GM18502 (cell line): Measurements from ENCODE around the gene IL4R.

Experiments
- ATAC-seq: cut with Tn5 transposase; IDR thresholded peaks from one replicate; pipeline ENCODE4 v1.9.1; 2021; ENCODE audit warnings: mild to moderate bottlenecking; ENCODE audit not compliant: unreplicated experiment, poor library complexity

IL4R gene

DNA sequence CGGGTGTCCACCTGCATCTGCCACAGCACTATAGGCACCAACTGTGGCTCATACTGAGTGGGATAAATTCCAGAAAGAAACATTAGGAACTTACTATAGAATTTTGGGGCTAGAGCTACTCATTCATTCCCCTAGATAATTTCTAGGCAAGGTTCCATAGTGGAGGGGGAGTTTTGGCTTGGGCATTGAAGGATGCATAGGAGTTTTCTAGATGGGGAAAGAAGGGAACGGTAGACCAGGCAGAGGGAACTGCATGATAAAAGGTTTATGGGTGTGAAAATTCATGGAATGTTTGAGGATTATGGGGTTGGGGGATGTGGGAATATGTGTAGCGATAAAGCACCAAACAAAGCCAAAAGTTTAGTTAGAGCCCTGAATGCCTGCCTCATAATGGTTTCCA is 35.5 kb downstream of the IL4R start:
- no peak for ATAC-seq

DNA sequence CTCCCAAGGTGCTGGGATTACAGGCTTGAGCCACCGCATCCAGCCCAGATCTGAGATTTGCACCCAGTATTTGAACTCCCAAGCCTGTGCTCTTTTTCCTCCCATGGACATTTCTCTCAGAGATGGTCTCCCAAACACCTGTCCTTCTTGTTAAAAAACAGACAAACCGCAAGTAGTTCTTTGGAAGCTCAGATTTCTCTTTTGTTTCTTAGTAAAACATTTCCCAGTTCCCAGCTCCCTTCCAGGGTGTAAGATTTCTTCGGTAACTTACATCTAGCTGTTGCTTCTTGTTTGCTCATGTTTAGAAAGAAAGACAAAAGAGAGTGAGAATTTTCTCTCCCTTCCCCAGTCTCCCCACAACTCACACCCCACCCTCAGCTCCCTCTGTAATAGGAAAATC is 36.2 kb downstream of the IL4R start:
- no peak for ATAC-seq

DNA sequence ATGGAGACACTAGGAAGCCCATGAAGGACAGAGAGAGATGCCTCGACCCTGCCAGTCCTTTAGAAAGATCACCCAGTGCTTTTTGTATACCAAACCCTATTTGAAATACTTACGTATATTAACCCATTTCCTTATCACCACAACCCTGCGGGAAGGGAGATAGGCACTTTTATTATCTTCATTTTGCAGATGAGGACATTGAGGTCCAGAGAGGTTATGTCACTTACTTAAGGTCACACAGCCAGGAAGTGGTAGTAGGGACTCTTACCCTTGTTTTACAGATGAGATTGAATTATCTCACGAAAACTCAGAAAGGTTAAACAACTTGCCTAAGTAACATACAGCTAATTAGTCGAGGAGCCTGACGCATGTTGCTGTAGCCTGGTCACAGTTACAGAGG is 38.2 kb downstream of the IL4R start:
- no peak for ATAC-seq

DNA sequence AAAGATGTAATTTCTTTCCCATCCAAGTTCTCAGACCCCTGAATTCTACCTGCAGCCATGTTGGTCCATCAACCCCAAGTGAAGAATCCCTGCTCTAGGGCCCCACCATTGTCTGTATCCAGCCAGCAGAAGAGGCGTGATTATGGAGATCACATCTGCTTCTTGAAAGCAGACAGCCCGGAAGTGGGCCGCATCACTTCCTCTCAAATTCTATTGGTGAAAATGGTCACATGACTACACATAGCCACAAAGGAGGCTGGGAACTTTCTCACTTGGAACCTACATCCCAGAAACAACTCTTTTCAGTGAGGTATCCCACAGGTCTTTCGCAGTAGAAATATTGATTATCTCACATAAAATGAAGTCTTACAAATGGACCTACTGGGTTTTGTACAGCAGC is 40.1 kb downstream of the IL4R start:
- ATAC-seq, result no peak

DNA sequence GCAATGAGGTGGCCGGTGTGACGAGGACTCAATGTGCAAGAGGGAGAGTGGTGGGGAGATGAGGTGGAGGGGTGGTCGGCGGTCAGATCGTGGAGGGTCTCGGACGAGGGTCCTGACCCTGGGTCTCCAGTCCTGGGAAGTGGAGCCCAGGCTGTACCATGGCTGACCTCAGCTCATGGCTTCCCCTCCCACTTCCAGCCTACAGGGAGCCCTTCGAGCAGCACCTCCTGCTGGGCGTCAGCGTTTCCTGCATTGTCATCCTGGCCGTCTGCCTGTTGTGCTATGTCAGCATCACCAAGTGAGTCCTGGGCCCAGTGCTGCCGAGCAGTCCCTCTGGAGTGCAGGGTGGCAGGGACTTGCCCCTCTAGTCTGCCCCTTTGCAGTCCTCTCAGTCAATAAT is 41.8 kb downstream of the IL4R start:
- no peak for ATAC-seq

DNA sequence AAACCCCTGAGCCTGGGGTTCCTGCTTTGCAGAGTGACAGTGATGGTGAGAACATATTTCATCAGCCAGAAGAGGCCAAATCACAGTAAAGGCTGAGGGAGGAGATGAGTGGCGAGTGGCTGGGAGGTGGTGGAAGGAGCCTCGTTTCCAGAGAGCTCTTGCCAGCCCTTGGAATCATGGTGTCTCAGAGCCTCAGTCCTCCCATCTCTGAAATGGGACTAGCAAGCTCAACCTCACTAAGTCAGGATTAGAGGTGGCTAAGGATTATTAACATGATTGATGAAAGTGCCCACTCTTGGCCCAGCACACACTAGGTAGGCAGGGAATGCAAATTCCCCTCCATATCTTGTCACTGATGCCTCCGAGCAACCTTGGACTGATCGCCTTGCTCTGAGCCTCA is 43.0 kb downstream of the IL4R start:
- ATAC-seq, result no peak

DNA sequence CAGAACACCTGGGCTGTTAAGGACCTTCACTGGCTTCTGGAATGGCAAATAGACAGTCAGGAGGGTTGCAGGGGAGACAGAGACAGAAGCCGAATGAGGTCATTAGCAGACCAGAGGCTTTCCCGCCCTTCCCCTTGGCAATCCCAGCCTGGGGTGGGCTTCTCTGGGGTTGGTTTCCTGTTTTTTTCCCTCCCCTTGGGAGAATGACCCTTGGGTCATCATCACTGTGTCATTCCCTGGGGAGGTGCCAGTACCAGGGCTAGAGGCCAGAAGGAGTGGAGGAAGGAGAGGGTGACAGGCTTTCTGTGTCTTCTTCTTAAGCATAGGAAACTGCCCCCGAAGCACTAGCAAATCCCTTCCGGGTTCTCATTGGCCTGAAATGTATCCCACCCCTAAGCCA is 45.3 kb downstream of the IL4R start:
- ATAC-seq, result no peak

DNA sequence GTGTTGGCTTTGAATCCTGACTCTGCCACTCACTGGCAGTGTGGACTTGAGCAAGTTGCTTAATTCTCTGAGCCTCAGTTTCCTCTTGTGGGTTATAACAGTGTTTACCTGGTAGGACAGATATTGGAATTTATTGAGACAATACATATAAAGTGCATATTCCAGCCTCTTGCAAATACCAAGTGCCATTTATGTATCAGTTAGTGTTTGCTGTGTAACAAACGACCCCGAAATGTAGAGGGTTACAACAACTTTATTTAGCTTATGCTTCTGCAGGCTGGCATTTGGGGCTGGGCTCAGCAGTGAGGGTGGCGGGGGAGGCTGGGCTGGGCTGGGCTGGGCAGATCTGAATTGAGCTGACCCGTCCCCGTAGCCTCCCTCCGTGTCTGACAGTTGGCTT is 45.8 kb downstream of the IL4R start:
- no peak for ATAC-seq

DNA sequence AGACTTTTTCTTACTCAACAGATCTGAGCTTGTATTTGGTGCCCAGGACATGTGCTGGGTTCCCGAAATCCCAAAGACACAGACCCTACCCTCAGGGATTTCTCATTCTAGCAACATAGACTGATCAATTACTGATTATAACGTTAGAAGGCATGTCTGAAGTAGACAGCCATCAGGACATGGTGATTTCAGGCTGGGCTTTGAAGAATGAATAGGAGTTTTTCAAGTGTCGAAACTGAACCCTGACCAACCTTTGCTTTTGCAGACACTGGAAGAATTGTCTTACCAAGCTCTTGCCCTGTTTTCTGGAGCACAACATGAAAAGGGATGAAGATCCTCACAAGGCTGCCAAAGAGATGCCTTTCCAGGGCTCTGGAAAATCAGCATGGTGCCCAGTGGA is 48.2 kb downstream of the IL4R start:
- ATAC-seq, result no peak

DNA sequence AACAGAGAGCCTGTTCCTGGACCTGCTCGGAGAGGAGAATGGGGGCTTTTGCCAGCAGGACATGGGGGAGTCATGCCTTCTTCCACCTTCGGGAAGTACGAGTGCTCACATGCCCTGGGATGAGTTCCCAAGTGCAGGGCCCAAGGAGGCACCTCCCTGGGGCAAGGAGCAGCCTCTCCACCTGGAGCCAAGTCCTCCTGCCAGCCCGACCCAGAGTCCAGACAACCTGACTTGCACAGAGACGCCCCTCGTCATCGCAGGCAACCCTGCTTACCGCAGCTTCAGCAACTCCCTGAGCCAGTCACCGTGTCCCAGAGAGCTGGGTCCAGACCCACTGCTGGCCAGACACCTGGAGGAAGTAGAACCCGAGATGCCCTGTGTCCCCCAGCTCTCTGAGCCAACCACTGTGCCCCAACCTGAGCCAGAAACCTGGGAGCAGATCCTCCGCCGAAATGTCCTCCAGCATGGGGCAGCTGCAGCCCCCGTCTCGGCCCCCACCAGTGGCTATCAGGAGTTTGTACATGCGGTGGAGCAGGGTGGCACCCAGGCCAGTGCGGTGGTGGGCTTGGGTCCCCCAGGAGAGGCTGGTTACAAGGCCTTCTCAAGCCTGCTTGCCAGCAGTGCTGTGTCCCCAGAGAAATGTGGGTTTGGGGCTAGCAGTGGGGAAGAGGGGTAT is 48.9 kb downstream of the IL4R start:
- no peak for ATAC-seq

DNA sequence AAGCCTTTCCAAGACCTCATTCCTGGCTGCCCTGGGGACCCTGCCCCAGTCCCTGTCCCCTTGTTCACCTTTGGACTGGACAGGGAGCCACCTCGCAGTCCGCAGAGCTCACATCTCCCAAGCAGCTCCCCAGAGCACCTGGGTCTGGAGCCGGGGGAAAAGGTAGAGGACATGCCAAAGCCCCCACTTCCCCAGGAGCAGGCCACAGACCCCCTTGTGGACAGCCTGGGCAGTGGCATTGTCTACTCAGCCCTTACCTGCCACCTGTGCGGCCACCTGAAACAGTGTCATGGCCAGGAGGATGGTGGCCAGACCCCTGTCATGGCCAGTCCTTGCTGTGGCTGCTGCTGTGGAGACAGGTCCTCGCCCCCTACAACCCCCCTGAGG is 49.5 kb downstream of the IL4R start:
- no peak for ATAC-seq

DNA sequence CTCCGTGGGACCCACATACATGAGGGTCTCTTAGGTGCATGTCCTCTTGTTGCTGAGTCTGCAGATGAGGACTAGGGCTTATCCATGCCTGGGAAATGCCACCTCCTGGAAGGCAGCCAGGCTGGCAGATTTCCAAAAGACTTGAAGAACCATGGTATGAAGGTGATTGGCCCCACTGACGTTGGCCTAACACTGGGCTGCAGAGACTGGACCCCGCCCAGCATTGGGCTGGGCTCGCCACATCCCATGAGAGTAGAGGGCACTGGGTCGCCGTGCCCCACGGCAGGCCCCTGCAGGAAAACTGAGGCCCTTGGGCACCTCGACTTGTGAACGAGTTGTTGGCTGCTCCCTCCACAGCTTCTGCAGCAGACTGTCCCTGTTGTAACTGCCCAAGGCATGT is 50.0 kb downstream of the IL4R start:
- ATAC-seq, result no peak

DNA sequence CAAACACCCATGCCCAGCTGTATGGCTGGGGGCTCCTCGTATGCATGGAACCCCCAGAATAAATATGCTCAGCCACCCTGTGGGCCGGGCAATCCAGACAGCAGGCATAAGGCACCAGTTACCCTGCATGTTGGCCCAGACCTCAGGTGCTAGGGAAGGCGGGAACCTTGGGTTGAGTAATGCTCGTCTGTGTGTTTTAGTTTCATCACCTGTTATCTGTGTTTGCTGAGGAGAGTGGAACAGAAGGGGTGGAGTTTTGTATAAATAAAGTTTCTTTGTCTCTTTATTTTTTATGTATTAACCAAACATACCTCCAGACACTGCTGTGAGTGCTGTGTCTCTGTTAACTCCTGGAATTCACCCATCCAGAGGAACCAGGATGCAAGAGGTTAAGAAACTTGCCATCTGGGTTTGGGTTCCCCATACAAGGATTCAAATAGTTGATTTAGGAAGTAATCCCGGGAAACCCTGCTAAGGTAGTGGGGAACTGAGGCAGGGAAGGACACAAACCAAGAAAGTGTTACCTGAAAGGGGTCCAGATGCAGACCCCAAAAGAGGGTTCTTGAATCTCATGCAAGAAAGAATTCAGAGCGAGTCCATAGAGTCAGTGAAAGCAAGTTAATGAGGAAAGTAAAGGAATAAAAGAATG is 50.8 kb downstream of the IL4R start:
- ATAC-seq, result no peak

DNA sequence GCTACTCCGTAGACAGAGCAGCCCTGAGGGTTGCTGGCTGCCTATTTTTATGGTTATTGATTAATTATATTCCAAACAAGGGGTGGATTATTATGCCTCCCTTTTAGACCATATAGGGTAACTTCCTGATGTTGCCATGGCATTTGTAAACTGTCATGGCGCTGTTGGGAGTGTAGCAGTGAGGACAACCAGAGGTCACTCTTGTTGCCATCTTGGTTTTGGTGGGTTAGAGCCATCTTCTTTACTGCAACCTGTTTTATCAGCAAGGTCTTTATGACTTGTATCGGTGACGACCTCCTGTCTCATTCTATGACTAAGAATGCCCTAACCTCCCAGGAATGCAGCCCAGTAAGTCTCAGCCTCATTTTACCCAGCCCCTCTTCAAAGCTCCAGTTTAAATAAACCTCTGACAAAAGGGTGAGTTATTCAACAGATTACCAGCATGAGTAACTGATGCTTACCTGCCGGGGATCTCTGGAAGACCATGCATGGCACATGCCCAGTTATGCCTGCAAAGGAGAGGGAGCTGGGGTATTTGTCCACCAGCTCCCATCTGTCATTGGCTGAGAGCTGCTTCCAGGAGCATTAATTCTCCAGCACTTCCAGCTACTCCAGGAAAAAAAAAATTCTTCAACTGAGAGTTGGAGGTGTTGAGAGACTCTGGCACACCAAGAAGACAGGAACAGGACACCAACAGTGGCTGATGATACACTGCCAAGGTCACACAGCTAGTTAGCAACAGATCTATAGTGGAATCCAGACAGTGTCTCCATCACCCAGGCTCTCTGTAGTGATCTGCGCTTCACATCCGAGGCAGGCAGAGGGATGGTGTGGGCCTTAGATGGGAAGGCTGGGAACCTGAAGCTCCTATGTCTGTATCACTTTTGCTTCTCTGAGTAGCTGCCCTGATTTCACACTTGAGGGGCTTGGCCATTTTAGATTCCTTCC is 51.6 kb downstream of the IL4R start:
- no peak for ATAC-seq

DNA sequence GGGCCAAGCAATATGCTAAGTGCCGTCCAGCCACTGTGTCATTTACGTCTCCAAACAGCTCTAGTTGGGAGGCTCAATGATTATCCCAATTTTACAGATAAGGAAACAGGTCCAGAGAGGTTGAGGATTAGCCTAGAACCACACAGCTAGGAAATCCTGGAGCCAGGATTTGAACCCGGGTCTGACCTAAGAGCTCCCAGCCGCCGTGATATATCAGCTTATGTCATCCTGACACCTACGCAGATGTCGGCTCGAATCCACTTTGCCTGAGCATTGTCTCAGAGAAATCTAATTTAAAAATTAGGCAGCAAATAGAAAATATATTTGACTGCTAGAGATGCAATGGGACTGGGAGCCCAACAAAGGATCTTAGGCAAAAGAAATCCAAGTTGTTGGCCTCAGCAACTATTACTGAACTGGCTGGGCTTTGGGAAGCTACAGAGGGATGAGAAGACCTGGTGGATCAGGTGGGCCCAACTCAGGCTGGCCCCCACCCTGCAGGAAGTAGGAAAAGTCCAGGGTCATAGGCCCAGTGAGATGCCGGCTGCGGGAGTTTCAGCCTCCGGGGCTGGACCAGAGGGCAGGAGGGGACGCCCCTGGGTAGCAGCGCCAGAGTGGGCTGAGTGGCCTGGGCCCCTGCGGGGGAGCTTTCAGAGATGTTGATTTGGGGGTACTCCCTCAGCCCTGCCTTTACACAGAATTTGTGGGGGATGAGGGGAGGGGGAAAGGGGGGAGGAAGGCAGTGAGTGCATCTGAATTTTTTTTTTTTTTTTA is 53.1 kb downstream of the IL4R start:
- peak; percentile 8 for ATAC-seq

DNA sequence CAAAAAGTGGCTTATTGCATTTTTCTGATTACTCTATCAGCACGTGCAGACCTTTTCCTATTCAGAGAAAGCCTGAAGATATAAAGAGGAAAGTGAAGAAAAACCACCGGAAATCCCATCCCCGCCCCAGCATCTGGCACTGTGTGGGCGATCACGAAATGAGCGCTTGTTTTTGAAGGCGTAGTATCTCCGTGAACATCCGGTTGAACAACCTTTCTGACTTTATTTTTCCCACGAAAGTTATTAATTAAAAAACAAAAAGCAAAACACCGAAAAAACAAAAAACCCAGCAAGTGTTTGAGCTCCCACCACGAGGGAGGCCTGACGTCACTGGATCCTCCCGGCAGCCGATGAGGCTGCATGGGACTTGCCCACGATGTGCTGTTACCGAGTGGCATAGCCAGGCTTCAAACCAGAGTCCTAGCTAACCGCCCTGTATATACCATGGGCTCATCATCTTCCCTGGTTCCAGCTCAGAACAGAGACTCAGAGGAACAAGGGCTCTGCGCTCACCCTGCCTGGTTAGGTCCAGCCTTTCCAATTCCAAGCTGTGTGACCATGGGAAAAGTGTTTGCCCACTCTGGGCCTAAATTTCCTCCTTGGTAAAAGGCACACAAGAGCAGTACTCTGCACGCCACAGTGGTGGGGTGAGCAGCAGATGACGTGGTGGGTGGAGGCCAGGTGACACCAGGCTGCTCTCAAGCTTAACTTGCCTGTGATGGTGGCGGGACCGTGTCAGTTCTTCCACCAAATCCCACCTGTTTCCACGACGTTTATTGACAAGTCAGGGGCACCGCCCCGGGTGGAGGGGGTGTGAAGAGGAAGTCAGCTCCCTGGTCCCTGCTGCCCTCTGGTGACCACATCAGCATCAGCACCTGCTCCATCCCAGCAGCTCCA is 53.9 kb downstream of the IL4R start:
- ATAC-seq, result peak; percentile 67

DNA sequence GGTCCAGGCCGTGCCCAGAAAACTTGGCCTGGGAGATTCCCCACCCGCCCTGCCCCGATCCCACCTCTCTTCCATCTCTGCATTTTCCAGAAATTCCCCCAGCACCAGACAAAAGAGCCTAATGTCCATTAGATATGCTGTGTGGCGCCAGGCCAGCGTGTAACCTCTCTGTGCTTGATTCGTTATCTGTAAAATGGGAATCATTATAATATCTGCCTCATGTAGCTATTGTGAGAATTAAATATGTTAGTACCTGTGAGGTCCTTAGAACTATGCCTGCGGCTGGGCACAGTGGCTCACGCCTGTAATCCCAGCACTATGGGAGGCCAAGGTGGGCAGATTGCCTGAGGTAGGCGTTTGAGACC is 54.6 kb downstream of the IL4R start:
- ATAC-seq, result no peak

DNA sequence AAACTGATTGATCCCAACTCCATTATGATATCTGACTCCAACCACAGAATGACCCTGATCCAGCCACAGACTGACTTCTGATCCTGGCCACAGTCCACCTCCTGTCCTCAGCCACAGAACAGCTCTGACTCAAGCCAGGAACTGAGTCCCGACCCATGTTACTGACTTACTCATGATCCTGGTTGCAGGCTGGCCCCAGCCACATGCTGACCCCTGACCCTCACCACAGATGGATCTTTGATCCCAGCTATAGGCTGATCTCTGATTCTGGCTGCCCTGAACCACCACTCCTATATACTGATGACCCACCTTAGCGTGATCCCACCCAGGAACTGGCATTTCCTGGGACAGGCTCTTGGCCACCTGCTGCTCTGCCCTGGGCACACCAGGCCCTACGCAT is 56.0 kb downstream of the IL4R start:
- ATAC-seq, result no peak

DNA sequence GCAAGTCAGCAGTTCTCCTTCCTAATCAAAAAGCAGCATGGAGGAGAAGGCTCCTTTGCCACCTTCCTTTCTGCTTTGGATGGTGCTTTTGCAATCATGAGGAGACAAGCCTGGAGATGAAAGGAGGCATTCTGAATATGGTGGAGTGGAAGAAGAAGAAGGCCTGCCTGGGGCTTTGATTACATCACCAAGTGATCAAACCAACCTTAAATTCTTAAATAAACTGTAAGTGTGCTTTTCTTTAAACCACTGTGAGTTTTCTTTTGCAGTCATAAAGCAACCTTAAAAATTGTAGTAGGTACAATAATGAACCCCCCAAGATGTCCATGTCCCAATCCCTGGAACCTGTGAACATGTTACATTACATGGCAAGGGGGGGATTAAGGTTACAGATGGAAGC is 56.5 kb downstream of the IL4R start:
- no peak for ATAC-seq

DNA sequence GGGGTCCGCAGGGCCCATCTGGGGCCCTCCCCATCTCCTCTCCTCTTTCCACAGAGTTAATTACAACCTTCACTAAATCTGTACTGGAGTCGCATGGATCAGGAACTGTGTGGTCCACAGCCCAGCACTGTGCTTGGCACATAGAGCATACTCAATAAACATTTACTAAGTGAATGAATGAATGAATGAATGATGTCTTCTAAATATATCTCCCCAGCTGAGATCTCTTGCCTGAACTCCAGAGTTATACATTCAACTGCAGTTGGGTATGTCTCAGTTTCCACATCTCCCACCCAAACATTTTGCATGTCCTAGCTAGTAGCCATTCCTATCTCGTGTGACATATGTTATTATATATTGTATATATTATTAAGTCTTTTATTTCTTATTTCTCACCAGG is 59.5 kb downstream of the IL4R start:
- no peak for ATAC-seq
